ENCODE data around the gene EHD3. TPM values are rescaled to one million over a fixed set of nuclear protein-coding genes. Genes with fewer than 3 reads are reported as not detected.

EHD3 gene
- total and polyA plus RNA-seq, 2 of the 13 experiments (the other 11 are each of a cell fraction or from before 2014, with no cell fraction given): 0.20 to 0.69 TPM

DNA sequence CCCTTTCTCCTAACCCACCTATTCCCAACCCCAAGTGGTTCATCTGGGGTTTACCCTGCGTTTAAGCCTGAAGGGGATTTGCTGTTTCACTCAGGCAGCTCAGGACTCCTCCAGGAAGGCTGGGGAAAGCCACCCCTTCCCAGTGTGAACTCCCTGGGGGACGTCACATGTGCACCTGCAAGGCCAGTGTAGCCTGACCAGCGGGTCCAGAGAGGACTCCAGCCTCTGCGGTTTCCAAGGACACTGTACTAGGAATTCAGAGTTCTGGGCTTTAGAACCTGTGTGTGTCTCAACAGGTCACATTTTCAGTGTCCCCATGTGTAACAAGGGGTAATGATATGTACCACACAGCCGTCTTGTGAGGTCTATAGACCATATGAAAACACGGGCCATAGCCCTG, 17.9 kb downstream of the EHD3 start (continued):
- TF ChIP-seq, protein P1, sequence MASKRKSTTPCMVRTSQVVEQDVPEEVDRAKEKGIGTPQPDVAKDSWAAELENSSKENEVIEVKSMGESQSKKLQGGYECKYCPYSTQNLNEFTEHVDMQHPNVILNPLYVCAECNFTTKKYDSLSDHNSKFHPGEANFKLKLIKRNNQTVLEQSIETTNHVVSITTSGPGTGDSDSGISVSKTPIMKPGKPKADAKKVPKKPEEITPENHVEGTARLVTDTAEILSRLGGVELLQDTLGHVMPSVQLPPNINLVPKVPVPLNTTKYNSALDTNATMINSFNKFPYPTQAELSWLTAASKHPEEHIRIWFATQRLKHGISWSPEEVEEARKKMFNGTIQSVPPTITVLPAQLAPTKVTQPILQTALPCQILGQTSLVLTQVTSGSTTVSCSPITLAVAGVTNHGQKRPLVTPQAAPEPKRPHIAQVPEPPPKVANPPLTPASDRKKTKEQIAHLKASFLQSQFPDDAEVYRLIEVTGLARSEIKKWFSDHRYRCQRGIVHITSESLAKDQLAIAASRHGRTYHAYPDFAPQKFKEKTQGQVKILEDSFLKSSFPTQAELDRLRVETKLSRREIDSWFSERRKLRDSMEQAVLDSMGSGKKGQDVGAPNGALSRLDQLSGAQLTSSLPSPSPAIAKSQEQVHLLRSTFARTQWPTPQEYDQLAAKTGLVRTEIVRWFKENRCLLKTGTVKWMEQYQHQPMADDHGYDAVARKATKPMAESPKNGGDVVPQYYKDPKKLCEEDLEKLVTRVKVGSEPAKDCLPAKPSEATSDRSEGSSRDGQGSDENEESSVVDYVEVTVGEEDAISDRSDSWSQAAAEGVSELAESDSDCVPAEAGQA (IDR thresholded peaks at IDR 0.05; ENCODE audit: low read depth): no peak
- TF ChIP-seq, protein P1 (CRISPR knock-in tag; IDR thresholded peaks at IDR 0.05; ENCODE audit: borderline replicate concordance): no peak
- TF ChIP-seq ZZZ3 (CRISPR knock-in tag; IDR thresholded peaks at IDR 0.05; ENCODE audit: borderline replicate concordance): no peak
- no peak for TF ChIP-seq ZNF775 (CRISPR knock-in tag; IDR thresholded peaks at IDR 0.05; ENCODE audit: borderline replicate concordance)
- TF ChIP-seq EHMT2 (IDR thresholded peaks at IDR 0.05; ENCODE audit: borderline replicate concordance, low read depth, low read length): no peak
- no peak for TF ChIP-seq ZNF34 (CRISPR knock-in tag; IDR thresholded peaks at IDR 0.05; ENCODE audit: borderline replicate concordance)

All from HepG2 (cell line).